HCT116 (cell line): ENCODE data around the gene SPPL2B.

Experiments used
- REST ChIP-seq: IDR thresholded peaks from 2 replicates; pipeline ENCODE4 v1.6.1; 2012; ENCODE audit warnings: low read depth
- SP1 ChIP-seq: IDR thresholded peaks from 2 replicates; pipeline ENCODE4 v1.6.1; 2012; ENCODE audit warnings: low read depth
- TF ChIP-seq, protein P1 (sequence below), 3 experiments: fragments of 200-600 bp in 1 of 3; sonication (generic) in 1 of 3; IDR thresholded peaks in 2 of 3; conservative IDR thresholded peaks in 1 of 3; 2 replicates each; pipeline ENCODE4 v1.5.1; 2012 to 2017; ENCODE audit warnings: low read depth in 2 of 3, low read length in 2 of 3, antibody characterized with exemption in 1 of 3, borderline replicate concordance in 1 of 3, control low read depth in 1 of 3, mild to moderate bottlenecking in 1 of 3, mixed read lengths in 1 of 3, mixed run types in 1 of 3, moderate library complexity in 1 of 3; ENCODE audit not compliant: insufficient read depth in 1 of 3

- TF ChIP-seq, protein P1, sequence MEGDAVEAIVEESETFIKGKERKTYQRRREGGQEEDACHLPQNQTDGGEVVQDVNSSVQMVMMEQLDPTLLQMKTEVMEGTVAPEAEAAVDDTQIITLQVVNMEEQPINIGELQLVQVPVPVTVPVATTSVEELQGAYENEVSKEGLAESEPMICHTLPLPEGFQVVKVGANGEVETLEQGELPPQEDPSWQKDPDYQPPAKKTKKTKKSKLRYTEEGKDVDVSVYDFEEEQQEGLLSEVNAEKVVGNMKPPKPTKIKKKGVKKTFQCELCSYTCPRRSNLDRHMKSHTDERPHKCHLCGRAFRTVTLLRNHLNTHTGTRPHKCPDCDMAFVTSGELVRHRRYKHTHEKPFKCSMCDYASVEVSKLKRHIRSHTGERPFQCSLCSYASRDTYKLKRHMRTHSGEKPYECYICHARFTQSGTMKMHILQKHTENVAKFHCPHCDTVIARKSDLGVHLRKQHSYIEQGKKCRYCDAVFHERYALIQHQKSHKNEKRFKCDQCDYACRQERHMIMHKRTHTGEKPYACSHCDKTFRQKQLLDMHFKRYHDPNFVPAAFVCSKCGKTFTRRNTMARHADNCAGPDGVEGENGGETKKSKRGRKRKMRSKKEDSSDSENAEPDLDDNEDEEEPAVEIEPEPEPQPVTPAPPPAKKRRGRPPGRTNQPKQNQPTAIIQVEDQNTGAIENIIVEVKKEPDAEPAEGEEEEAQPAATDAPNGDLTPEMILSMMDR (IDR thresholded peaks at IDR 0.05 in 2 of 3, conservative IDR thresholded peaks at IDR 0.05 in 1 of 3; ENCODE audit: borderline replicate concordance in 1 of 3, insufficient read depth in 1 of 3, low read depth in 2 of 3, low read length in 2 of 3): no peak
- TF ChIP-seq REST: no peak
- TF ChIP-seq SP1: no peak
Observed at GRCh38 chr19:2341982-2342381, 13.5 kb downstream of the SPPL2B start.
